ENCODE results near the gene E2F1.
"Not testable (repeated sequence)": the region's sequence is repeated elsewhere in the genome, so short reads cannot be mapped to it uniquely, and the experiment has no call there.

Gene E2F1

GRCh38 chr20:33648396-33649004 is 37.7 kb downstream of the E2F1 start:
- DNase-seq (ENCODE audit: low read depth): no peak
- no peak for TF ChIP-seq CTCF (IDR thresholded peaks at IDR 0.05; ENCODE audit: control insufficient read depth, insufficient read depth, low read depth, low read length, missing control alignments)
- H3K4me3 ChIP-seq (ENCODE audit: control insufficient read depth, low read depth, low read length): no peak overlapping the region

GRCh38 chr20:33647603-33648395 is 38.4 kb downstream of the E2F1 start:
- peak; percentile 68 for DNase-seq (ENCODE audit: low read depth)
- no peak for TF ChIP-seq CTCF (IDR thresholded peaks at IDR 0.05; ENCODE audit: control insufficient read depth, insufficient read depth, low read depth, low read length, missing control alignments)
- H3K4me3 ChIP-seq (ENCODE audit: control insufficient read depth, low read depth, low read length): no peak overlapping the region

DNA sequence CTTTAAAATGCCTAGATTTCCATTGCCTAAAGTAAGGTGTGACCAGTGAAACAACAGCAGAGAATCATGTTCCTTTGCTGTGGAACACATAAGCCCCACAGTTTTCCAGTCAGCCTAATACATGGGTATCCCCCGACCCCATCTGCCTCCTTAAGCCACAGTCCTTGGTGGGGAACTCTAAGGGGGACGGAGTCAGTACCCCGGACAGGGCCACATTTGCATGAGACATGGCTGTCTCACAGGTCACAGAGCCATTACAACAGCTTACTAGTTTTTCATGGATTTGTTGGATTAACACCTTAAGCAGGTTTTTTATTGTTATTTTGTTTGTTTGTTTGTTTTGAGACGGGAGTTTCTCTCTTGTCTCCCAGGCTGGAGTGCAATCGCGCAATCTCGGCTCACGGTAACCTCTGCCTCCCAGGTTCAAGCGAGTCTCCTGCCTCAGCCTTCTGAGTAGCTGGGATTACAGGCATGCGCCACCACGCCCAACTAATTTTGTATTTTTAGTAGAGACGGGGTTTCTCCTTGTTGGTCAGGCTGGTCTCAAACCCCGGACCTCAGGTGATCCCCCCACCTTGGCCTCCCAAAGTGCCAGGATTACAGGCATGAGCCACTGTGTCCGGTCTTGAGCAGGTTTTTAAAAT is 39.1 kb downstream of the E2F1 start:
- DNase-seq (ENCODE audit: low read depth); H3K4me3 ChIP-seq (ENCODE audit: control insufficient read depth, low read depth, low read length): not testable (repeated sequence)

GRCh38 chr20:33646191-33646590 is 40.0 kb downstream of the E2F1 start:
- H3K4me3 ChIP-seq (ENCODE audit: control insufficient read depth, low read depth, low read length): no peak overlapping the region
- no peak for TF ChIP-seq CTCF (IDR thresholded peaks at IDR 0.05; ENCODE audit: control insufficient read depth, insufficient read depth, low read depth, low read length, missing control alignments)
- no peak for DNase-seq (ENCODE audit: low read depth)

- no peak for DNase-seq (ENCODE audit: low read depth)
- no peak overlapping the region for H3K4me3 ChIP-seq (ENCODE audit: control insufficient read depth, low read depth, low read length)
- no peak for TF ChIP-seq CTCF (IDR thresholded peaks at IDR 0.05; ENCODE audit: control insufficient read depth, insufficient read depth, low read depth, low read length, missing control alignments)
These were observed 40.8 kb downstream of the E2F1 start for GRCh38 chr20:33645396-33645795.

GRCh38 chr20:33645072-33645358 is 41.2 kb downstream of the E2F1 start:
- DNase-seq (ENCODE audit: low read depth): no peak
- no peak for TF ChIP-seq CTCF (IDR thresholded peaks at IDR 0.05; ENCODE audit: control insufficient read depth, insufficient read depth, low read depth, low read length, missing control alignments)
- no peak overlapping the region for H3K4me3 ChIP-seq (ENCODE audit: control insufficient read depth, low read depth, low read length)
